Skeletal muscle tissue (tissue), 4 donors: ENCODE results near the gene KCNN2. TPM values are rescaled to one million over a fixed set of nuclear protein-coding genes. Genes with fewer than 3 reads are reported as not detected.

Source experiments
- H3K27ac ChIP-seq: one replicate; pipeline ENCODE4 v1.7.0; 2013; ENCODE audit warnings: mild to moderate bottlenecking, low read depth, low read length, inconsistent platforms
- H3K27me3 ChIP-seq, 3 donors: one replicate each; pipeline ENCODE4 v1.7.0; 2013; ENCODE audit warnings: low read length in 3 of 3; ENCODE audit not compliant: control insufficient read depth in 3 of 3, insufficient read depth in 3 of 3
- H3K36me3 ChIP-seq, 3 donors: one replicate each; pipeline ENCODE4 v1.7.0; 2013; ENCODE audit warnings: low read length in 3 of 3; ENCODE audit not compliant: control insufficient read depth in 3 of 3, insufficient read depth in 3 of 3
- H3K4me1 ChIP-seq, 3 donors: one replicate each; pipeline ENCODE4 v1.7.0; 2013; ENCODE audit warnings: low read length in 3 of 3, mild to moderate bottlenecking in 3 of 3; ENCODE audit not compliant: control insufficient read depth in 3 of 3, insufficient read depth in 3 of 3
- H3K4me3 ChIP-seq, 3 donors: one replicate each; pipeline ENCODE4 v1.7.0; 2013; ENCODE audit warnings: low read length in 3 of 3
- H3K9ac ChIP-seq, 3 donors: one replicate each; pipeline ENCODE4 v1.7.0; 2013; ENCODE audit warnings: low read length in 3 of 3, mild to moderate bottlenecking in 3 of 3, moderate library complexity in 2 of 3, low read depth in 1 of 3
- H3K9me3 ChIP-seq, 3 donors: one replicate each; pipeline ENCODE4 v1.7.0; 2013; ENCODE audit warnings: low read length in 3 of 3; ENCODE audit not compliant: control insufficient read depth in 3 of 3
- total RNA-seq: library from RNA; depleted of rRNA; stranded (reverse); fragments of >200 nt; gene quantifications from one replicate; pipeline ENCODE4 v1.2.3, GENCODE V29; 2014
- donor health status: Osteomylitis.

KCNN2 gene
- total RNA-seq, 1 donor from 2014 or later: 16.2 TPM

DNA sequence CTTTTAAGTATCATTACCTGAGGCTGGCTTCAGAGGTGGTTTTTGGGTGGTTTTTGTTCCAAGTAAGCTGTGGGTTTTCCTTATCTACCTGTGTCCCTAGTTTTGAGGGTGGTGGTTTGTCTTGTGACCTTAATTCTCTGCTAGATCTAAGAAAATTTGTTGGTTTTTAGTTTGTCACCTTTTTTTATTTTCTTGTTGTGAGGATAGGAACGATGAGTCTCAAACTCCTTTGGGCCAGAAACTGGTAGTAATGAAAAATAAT is 73.3 kb downstream of the KCNN2 start:
- Histone ChIP-seq H3K27ac (no peak overlapping the region), H3K4me1 (no peaks in the 10 kb centered on the region), H3K36me3 (no peaks in the 10 kb centered on the region), H3K27me3 (no peaks in the 10 kb centered on the region), H3K9me3 (no peaks in the 10 kb centered on the region), H3K9ac (no peak overlapping the region), H3K4me3 (no peak overlapping the region)

DNA sequence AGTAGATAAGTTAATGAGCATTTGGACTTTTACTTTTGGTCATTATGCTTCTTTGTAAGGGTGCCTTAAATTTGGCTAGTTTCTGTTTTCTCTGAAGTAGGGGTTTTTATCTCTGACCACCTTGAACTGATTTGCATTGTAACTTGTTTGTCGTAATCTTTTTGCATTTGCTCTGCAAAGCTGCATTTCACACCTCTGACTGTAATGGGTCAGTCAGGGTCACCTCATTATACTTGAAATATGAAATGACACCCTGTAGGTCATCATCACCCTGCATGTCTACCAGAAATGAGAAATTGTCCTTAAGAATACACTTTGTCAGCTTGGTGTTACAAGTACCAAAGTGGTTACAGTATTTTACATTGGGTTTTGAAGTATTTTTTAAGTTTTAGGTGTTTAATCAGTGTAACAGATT is 74.0 kb downstream of the KCNN2 start:
- Histone ChIP-seq H3K9me3 (no peaks in the 10 kb centered on the region), H3K27ac (no peak overlapping the region), H3K36me3 (no peaks in the 10 kb centered on the region), H3K27me3 (no peaks in the 10 kb centered on the region), H3K9ac (no peak overlapping the region), H3K4me3 (no peak overlapping the region), H3K4me1 (no peaks in the 10 kb centered on the region)

DNA sequence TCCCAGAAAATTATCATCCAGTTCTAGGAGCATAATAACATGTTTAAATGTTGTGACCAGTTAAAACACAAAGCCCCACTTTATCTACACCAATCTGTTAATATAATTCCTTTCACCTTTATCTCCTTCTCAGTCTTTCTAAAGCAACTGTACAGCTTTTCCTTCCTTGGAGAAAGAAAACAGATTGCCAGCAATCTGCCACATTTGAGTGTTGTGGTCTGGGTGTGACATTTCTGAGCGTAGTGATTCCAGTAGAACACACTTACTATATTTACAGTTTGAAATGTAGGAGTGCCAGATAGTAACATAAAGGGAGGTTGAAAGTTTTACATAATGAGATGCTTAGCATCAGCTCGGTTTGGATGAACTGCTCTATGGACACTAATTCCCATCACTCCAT is 76.1 kb downstream of the KCNN2 start:
- Histone ChIP-seq H3K27me3 (peaks cover 0 to 4% (median 0%) of the 10 kb centered on the region in 3 donors), H3K27ac (no peak overlapping the region), H3K4me3 (no peak overlapping the region), H3K36me3 (no peaks in the 10 kb centered on the region), H3K9ac (no peak overlapping the region), H3K4me1 (no peaks in the 10 kb centered on the region), H3K9me3 (no peaks in the 10 kb centered on the region)

DNA sequence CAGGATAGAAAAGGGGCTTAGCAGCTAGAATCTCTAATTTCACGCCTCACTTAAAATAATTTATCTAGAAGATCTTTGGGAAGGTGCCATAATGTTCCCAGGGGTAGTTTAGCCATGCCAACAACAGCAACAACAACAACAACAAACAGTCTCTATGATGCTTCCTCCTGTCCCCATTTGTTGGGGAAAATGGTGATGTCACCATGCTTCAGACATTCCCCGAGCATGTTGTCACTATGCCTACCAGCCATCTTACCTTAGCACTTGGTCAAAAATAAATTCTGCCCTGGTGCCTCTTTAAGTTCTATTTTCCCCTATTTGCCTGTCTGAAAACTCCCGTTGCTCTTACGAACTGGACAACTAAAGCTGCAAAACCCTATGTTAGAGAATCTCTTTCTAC is 76.6 kb downstream of the KCNN2 start:
- no peak overlapping the region for H3K4me3 ChIP-seq
- no peaks in the 10 kb centered on the region for H3K4me1 ChIP-seq
- no peak overlapping the region for H3K9ac ChIP-seq
- H3K27ac ChIP-seq: no peak overlapping the region
- no peaks in the 10 kb centered on the region for H3K9me3 ChIP-seq
- no peaks in the 10 kb centered on the region for H3K36me3 ChIP-seq
- peaks cover 0 to 4% (median 0%) of the 10 kb centered on the region in 3 donors for H3K27me3 ChIP-seq

DNA sequence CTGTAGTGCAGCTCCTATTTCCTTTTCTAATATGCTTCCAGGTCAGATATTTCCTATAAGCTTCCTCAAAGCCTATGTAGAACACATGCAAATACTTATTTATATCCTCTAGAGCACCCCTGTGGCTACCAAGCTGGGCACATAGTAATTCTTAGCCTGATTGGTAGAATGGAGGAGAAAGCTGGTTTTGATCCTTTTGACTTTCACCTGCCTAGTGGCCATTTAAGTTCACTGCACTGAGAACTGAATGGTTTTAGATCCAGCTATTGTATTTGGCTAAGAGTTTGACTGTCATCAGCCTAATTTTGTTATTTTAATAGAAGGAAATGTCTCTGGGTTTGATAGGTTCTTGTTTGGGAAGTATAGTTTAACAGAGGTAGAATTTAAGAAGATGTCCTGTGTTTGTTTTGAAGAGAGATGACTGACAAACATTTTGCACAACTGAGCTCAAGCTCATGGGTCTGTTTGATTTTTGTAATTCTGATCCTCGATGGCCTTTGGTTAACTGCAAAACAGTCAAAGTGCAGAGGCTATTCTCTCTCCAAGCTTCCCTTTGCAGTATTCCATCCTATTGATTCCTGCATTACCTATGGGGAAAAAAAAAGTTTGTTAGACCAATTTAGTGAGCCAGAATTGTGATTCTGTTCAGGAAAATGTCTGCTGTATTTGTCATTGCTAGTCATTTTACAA is 85.4 kb downstream of the KCNN2 start:
- no peak overlapping the region for H3K27ac ChIP-seq
- peaks cover 0 to 6% (median 6%) of the 10 kb centered on the region in 3 donors for H3K4me1 ChIP-seq
- no peak overlapping the region for H3K4me3 ChIP-seq
- H3K9me3 ChIP-seq: no peaks in the 10 kb centered on the region
- H3K9ac ChIP-seq: no peak overlapping the region
- H3K27me3 ChIP-seq: peaks cover 0 to 4% (median 0%) of the 10 kb centered on the region in 3 donors
- no peaks in the 10 kb centered on the region for H3K36me3 ChIP-seq

DNA sequence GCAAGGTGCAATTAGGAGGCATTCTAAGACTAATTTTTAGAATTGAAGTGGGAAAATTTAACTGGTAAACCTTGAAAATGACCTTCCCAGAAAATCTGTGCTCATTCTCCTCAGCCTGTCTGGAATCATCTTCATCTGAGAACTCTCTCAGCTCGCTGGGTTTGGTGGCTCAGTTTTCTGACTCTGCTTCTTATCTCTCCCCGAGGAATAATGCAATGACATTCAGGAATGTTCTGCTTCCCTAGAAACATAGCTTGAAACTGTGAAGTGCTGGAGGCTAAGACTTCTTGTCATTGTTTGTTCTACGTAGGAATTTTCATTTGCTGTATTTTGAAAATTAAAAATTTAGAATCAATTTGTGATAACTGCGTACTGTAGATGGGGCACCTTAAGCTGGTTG is 86.6 kb downstream of the KCNN2 start:
- Histone ChIP-seq H3K9ac (no peak overlapping the region), H3K27me3 (no peaks in the 10 kb centered on the region), H3K27ac (no peak overlapping the region), H3K9me3 (no peaks in the 10 kb centered on the region), H3K4me3 (no peak overlapping the region), H3K4me1 (peaks cover 0 to 6% (median 6%) of the 10 kb centered on the region in 3 donors), H3K36me3 (no peaks in the 10 kb centered on the region)

DNA sequence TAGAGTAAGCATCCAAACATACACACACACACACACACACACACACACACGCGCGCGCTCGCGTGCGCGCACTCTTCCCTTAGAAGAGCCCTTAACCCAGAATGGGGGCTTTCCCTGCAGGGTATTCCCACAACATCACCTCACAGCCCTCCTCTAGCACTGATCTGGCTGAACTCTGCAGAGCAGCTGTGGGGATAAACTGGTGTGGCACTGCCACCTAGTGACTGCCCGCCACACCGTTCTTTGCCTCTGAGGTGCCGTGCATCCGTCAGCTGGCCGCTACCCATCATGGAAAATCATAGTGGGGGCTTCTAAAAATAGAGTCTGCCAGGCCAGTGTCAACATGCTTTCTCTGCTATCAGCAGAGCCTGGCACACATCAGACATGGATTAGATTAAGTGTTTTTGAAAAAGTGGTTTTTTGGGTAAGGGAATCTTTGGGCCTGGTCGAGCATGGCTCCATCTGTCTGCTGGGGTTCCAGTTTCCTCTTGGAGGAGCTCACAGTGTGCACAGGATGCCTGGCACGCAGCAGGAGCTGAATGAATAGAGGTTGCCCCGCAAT is 88.1 kb downstream of the KCNN2 start:
- Histone ChIP-seq H3K27ac (peak overlapping the region; percentile 75), H3K4me1 (peaks cover 0 to 6% (median 6%) of the 10 kb centered on the region in 3 donors), H3K27me3 (no peaks in the 10 kb centered on the region), H3K9me3 (no peaks in the 10 kb centered on the region), H3K4me3 (peak overlapping the region; percentile 11 to 59 (median 28)), H3K36me3 (no peaks in the 10 kb centered on the region), H3K9ac (peak overlapping the region in 2 of 3 donors; percentile 17 to 59)

DNA sequence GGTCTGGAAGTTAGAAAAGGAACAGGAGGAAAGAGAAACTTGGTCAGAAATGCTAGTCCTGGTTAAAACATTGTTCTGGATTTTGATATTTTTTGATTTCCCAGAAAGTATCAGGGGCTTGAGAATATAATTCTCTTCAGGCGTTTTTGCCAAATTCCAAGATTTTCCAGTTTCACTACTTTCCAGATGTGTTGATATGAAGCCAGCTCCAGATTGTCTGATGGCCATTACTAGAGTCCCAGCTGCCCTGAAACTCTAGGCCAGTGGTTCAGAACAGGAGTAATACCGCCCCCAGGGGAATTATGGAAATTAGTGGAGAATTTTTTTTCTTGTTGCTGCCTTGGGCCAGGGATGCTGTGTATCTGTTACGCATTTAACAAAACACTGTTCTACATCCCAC is 88.6 kb downstream of the KCNN2 start:
- Histone ChIP-seq H3K4me3 (peak overlapping the region in 1 of 3 donors; percentile 28), H3K27me3 (no peaks in the 10 kb centered on the region), H3K9me3 (no peaks in the 10 kb centered on the region), H3K36me3 (no peaks in the 10 kb centered on the region), H3K4me1 (peaks cover 0 to 6% (median 6%) of the 10 kb centered on the region in 3 donors), H3K27ac (peak overlapping the region; percentile 75), H3K9ac (peak overlapping the region in 2 of 3 donors; percentile 17 to 59)

DNA sequence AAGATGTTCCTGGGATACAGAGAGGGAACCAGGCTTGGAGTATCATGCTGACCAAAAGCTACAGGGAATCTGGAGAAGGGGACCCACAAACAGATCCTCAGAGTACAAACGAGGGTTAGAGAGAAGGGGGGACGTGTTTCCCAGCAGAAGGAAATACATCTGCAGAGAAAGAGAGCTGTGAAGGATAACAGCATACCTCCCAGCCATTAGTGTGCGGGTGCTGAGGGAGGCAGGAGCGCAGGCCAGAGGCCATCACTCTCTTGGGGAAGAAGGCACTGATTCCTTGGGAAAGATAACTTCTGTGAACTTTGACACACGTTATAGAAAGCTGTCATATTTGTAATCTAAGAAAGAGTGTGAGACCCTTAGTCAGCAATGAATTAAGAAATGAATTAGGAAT is 96.9 kb downstream of the KCNN2 start:
- Histone ChIP-seq H3K36me3 (no peaks in the 10 kb centered on the region), H3K27me3 (no peaks in the 10 kb centered on the region), H3K27ac (no peak overlapping the region), H3K4me1 (no peaks in the 10 kb centered on the region), H3K9ac (no peak overlapping the region), H3K9me3 (no peaks in the 10 kb centered on the region), H3K4me3 (no peak overlapping the region)

DNA sequence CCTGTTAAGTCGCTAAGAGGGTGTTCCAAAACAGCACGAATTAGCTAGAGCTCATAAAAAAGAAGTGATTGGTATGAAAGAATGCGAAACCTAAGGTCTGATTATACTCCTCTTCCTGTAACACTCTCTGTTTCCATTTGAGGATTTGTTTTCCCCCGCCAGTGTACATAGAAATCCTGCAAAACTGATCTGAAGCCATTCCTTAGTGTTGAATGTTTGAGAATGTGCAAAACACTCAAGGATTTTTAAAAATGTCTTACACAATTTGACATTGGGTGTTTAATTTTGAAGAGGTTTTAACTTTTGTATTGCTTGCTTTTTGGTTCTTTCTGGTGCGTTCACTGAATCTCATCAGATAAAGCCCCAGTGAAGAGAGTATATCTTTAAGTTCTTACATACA is 105.3 kb downstream of the KCNN2 start:
- Histone ChIP-seq H3K9ac (no peak overlapping the region), H3K36me3 (no peaks in the 10 kb centered on the region), H3K9me3 (no peaks in the 10 kb centered on the region), H3K27ac (no peak overlapping the region), H3K4me1 (no peaks in the 10 kb centered on the region), H3K4me3 (no peak overlapping the region), H3K27me3 (no peaks in the 10 kb centered on the region)
